ENCODE results near the gene SCYL1. TPM values are rescaled to one million over a fixed set of nuclear protein-coding genes. Genes with fewer than 3 reads are reported as not detected.

Gene SCYL1
- total RNA-seq, 2 donors from 2014 or later: 59.2 to 84.1 TPM

- Histone ChIP-seq H3K4me1 (peaks cover 8% of the 10 kb centered on the region), H3K27ac (peak overlapping the region; percentile 81), H3K4me3 (peak overlapping the region; percentile 45), H3K27me3 (no peaks in the 10 kb centered on the region), H3K9ac (ENCODE audit: low read depth in 2 of 2, low read length in 2 of 2) (peak overlapping the region; percentile 70 to 81), H3K9me3 (no peaks in the 10 kb centered on the region), H3K36me3 (peaks cover under 1% of the 10 kb centered on the region)
- intact Hi-C loops (cut with DNase I): loop anchor here (5.0 kb wide), 2 partner anchors 52 to 72 kb away; partner anchors contain the start of gene MAP3K11
- TF ChIP-seq CTCF (IDR thresholded peaks at IDR 0.05): peak; percentile 81
- peak; percentile 94 for DNase-seq
Measured at GRCh38 chr11:65540290-65541092, 15.6 kb downstream of the SCYL1 start.

DNA sequence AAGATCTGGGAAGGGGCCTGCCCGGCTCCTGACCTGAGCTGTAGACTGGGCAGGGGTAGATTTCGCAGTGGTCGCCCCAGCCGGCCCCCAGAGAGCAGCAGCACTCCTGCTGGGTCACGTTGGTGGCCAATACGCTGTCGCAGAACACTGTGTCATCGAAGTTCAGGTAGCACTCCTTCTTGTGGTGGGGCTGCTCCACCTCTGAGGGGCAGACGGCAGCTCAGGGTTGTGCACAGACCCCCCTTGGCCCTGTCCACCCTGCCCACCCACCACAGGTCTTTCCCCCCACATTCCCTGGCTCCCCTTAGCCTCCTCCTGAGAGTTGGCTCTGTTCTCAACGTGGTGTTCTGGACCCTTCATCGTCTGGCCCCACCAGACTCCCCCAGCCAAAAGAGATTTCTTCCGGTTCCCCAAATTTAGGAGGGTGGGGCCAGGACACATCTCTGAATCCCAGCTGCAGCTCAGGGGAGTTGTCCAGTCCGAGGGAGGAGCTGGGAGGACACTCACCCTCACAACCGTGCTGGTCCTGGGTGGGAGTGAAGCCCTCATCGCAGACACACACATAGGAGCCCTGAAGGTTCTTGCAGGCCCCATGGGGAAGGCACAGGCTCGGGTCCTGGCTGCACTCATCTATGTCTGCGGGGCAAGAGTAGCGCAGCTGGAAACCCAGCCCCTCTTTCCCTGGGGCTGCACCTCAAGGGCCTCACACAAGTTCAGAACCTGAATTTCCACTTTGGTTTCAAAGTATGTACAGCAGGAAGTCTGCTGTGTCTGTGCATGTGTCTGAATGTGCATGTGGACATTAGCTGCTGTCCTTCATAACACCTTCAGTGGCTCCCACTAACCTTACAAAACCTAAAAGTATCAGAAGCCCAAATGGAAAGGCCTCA lies 16.5 kb downstream of the SCYL1 start:
- peak overlapping the region; percentile 81 for H3K27ac ChIP-seq
- peak overlapping the region; percentile 45 for H3K4me3 ChIP-seq
- no peaks in the 10 kb centered on the region for H3K27me3 ChIP-seq
- H3K9ac ChIP-seq (ENCODE audit: low read depth in 2 of 2, low read length in 2 of 2): peak overlapping the region; percentile 64 to 81
- no peak for DNase-seq
- intact Hi-C loops (cut with DNase I): loop anchor here (5.0 kb wide), 2 partner anchors 51 to 71 kb away; partner anchors contain the start of gene MAP3K11
- peaks cover 8% of the 10 kb centered on the region for H3K4me1 ChIP-seq
- H3K9me3 ChIP-seq: no peaks in the 10 kb centered on the region
- H3K36me3 ChIP-seq: no peaks in the 10 kb centered on the region
- TF ChIP-seq CTCF (IDR thresholded peaks at IDR 0.05): peak; percentile 7

GRCh38 chr11:65542738-65543390 lies 18.0 kb downstream of the SCYL1 start:
- H3K9me3 ChIP-seq: no peaks in the 10 kb centered on the region
- no peak for DNase-seq
- no peaks in the 10 kb centered on the region for H3K36me3 ChIP-seq
- H3K4me1 ChIP-seq: peaks cover 8% of the 10 kb centered on the region
- H3K27ac ChIP-seq: no peak overlapping the region
- H3K4me3 ChIP-seq: no peak overlapping the region
- TF ChIP-seq CTCF (IDR thresholded peaks at IDR 0.05): no peak
- H3K9ac ChIP-seq (ENCODE audit: low read depth in 2 of 2, low read length in 2 of 2): no peak overlapping the region
- no peaks in the 10 kb centered on the region for H3K27me3 ChIP-seq
- intact Hi-C loops (cut with DNase I): loop anchor here (5.0 kb wide), 2 partner anchors 49 to 69 kb away; partner anchors contain the start of gene MAP3K11

DNA sequence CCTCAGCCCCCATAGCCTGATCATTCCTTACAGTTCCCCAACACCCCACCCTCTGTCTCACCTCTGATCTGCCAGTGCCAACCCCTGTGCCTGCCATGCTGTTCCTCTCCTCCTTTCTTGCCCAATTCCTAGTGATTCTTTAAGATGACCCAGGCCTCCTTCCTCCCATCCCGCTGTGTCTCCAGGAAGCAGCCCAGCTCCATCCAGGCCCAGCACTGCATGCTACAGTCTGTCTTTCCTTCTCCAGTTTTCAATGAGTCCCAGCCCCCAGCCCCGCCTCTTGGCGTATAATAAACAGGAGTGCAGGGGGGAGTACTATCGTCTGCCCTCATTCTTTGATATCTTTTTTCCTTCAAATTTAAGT lies 21.0 kb downstream of the SCYL1 start:
- peak; percentile 43 for DNase-seq
- H3K36me3 ChIP-seq: no peaks in the 10 kb centered on the region
- peak overlapping the region; percentile 56 to 84 for H3K9ac ChIP-seq (ENCODE audit: low read depth in 2 of 2, low read length in 2 of 2)
- no peak for TF ChIP-seq CTCF (IDR thresholded peaks at IDR 0.05)
- H3K9me3 ChIP-seq: no peaks in the 10 kb centered on the region
- H3K27me3 ChIP-seq: no peaks in the 10 kb centered on the region
- peak overlapping the region; percentile 80 for H3K27ac ChIP-seq
- intact Hi-C loops (cut with DNase I): no loop called here
- H3K4me3 ChIP-seq: peak overlapping the region; percentile 56
- peaks cover 3% of the 10 kb centered on the region for H3K4me1 ChIP-seq

Measured in colonic mucosa (tissue), 4 donors.